ENCODE results near the gene SCRN1.

DNA sequence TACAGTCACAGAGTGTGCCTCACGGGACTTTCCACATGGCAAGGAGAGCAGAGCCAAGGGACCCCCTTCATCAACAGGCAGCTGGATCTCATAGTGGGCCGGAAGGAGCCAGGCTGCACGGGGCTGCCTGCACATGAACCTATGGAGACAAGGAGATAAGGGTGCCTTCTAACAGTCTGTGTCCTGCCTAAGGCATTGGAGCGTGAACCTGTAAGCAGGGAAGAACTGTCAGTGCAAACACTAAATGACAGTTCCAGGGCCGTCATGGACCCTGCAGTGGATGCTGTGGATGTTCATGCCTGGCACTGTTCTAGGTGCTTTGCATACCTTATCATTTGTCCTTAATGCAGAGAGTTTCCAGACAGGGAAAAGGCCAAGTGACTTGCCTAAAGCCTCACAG, 97.4 kb downstream of the SCRN1 start:
- no peak for TF ChIP-seq EZH2 (IDR thresholded peaks at IDR 0.05; ENCODE audit: insufficient read depth, poor library complexity, severe bottlenecking)
- no peak for TF ChIP-seq EZH2phosphoT487 (IDR thresholded peaks at IDR 0.05; ENCODE audit: insufficient read depth, low read depth)
